Occipital lobe (tissue), 2 donors: ENCODE data around the gene TRAIP. TPM values are rescaled to one million over a fixed set of nuclear protein-coding genes. Genes with fewer than 3 reads are reported as not detected.

Source experiments
- DNase-seq: peaks from one replicate; lab custom pipeline; 2025; lab: John Stamatoyannopoulos, UW
- total RNA-seq: library from RNA; depleted of rRNA; stranded (reverse); fragments of >200 nt; gene quantifications from one replicate; pipeline ENCODE4 v1.2.3, GENCODE V29; 2014

TRAIP gene
- total RNA-seq, 1 donor from 2014 or later = 2.2 TPM

DNA sequence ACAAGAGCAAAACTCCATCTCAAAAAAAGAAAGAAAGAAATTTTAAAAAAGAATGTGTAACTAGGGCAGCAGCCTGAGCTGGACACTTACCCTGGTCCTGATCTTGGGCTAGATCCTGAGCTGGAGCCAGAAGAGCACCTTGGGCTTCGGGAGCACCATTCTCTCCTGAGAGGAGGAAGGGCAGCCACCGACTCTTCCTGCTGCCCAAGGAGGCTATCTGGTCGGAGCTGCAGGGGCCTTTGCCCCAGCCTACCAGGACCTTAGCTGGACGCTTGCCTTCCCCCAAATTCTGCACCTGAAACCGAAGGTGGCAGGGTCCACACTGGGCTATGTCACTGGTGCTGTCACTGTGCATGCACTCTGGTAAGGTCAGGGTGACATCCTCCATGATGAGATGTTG lies 20.2 kb upstream of the TRAIP start:
- DNase-seq = no peak

DNA sequence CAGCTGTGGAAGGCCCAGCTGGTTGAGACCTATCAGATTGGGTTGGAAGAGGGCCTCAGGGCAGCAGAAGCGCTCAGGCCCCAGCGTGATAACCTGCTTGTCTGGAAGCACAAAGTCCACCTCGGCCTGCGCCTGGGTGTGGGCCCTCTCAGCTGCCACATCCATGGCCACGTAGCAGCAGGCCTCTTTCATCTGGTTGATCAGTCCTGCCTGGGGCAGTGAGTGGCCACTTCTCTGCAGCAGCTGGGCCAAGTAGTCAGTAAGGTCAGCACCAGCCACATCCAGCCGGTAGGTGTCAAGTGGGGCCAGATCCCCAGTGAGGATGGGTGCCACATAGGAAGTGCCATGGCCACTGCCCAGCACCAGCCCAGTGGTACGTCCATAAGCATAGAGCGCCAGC lies 17.3 kb upstream of the TRAIP start:
- DNase-seq = no peak

DNA sequence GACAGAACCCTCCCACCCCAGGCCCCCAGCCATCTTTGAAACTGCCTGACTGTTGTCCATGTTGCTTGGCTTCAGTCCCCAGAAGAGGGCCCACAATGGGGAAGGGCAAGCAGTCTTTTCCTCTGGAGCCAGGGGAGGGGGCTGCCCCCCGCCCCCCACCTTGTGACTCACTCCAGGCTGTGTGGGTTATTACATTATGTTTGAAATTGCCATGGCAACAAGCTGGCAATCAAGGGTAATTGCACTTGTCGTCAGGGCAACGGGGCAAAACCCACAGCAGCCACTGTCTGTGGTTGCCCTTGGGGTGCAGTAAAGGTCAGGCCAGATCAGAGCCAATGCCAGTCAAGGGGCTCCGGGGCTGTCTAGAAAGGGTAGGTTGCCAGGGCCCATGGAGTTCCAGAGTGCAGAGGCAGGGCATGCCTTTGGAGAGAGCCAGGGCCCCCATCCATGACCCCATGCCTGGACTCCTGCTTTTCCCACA lies 16.5 kb upstream of the TRAIP start:
- no peak for DNase-seq

DNA sequence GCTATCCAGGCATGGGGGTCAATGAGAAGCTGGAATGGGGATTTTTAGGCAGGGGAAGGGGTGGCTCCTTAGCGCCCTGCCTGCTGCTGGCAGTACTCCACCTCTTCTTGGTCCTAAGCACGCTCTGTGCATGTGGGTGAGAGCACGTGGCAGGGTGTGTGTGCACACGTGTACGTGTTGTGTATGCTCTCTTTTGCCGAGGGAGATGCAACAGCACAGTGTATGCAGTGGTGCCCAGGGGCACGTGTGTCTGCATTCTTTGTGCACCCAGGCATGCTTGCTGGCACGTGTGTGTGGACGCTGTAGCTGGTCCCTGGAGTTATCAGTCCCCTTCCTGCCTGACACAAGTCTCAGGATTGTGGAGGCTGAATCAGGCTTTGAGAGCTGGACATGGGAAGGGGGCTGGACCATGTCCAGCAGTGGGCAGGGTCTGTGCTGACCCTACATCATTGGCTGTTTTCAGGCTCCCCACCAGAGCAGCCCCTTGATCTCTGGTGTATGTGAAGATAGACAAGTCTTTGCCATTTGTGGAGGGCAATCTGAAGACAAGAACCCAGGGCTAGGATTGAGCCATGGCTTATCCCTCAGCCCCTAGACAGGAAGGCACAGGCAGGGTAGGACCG lies 15.3 kb upstream of the TRAIP start:
- peak; percentile 41 for DNase-seq

DNA sequence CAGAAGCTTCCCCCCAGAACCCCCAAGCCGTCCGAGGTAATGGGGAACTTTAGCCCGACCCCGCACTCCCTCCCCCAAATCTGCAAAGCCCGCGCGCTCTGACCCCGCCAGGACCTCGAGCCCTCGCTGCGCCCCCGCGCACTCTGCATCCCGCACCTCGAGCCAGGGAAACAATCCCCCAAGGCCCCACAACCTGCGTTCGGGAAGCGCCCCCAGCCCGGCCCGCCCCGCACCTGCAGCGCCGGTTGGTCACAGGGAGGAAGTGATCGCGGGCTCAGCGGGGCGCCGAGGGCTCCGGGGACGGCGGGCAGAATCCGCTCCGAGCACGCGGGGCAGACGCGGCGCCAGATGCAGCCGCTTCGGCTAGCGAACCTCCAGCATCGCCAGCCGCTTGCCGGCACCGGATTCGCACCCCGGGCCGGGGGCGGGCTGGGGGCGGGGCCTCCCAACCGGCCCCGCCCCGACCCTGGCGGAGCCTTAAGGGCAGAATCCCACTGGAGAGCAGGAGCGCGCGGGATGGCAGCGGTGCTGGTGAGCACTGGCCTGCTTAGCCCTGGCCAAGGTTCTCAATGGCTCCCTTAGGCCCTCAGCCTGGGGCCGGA lies 13.3 kb upstream of the TRAIP start, which contains the start of gene CAMKV:
Gene CAMKV (minus strand): TSS at position 382 of the 602 bp plus-strand sequence. CDS start 7,518 bp downstream, outside the sequence.
- DNase-seq = peak; percentile 37

DNA sequence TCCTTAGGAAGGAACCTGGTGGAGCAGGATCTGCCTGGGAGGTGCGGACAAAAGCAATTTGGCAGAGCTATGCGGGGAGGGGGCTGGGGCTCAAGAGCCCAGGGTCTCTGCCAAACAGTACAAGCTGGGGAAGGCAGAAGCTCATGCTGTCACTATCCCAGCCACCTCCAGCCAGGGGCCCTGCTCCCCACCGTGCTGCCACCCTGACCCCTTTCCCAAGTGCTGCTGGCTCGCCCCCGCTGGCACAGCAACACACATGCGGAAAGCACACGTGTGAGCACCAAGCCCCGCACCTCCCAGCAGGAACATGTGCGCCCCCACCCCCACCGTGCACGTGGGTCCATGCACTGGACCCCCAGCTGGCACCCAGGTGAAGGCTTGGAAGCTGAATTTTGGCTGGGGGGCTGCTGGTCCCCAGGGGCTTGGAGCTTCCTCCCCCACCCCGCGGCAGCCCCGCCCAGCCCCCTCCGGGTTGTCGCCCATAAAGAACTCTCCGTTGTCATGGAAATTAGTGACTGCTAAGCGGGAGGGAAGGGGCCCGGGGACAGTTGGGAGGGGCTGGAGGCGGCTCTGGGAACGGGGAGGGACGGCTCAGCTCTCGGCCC lies 12.6 kb upstream of the TRAIP start:
- no peak for DNase-seq

DNA sequence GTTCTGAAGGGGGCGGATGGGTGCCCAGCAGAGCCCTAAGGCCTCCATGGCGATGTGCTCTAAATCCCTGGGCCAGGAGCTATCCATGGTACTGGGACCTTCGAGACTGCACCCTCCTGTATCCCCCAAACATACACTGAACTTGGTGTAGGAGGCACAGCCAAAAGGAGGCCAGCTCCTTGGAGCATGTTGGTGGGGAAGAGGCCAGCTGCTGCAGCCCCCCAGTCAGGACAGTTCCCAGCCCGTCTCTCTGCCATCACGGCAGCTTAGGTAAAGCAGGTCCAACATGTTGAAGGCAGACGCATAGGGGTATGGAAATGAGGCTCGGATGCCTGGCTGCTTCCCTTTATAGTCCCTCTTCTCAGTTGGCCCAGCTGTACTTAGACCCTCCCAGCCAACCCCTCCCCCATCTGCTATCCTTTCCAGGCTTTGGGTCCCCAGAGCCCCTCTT lies 11.5 kb upstream of the TRAIP start:
- no peak for DNase-seq

DNA sequence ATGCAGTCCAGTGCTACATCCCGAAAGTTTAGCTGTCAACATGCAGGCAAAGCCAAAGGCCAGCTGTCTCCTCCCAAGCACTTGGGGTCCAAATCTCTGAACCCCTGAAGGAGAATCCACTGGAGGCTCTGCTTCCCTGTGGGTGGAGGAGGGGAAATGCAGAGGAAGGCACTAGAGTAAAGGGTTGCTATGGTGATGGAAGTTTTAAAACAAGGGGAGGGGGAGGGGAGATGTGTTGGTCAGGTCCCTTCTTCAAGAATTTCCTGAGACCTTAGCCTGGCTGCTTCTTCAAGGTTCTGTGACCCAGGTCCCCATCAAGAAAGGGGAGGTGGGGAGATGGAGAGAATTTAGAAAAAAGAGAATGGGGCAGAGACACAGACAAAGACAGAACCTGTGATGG lies 11.0 kb upstream of the TRAIP start:
- DNase-seq = no peak

DNA sequence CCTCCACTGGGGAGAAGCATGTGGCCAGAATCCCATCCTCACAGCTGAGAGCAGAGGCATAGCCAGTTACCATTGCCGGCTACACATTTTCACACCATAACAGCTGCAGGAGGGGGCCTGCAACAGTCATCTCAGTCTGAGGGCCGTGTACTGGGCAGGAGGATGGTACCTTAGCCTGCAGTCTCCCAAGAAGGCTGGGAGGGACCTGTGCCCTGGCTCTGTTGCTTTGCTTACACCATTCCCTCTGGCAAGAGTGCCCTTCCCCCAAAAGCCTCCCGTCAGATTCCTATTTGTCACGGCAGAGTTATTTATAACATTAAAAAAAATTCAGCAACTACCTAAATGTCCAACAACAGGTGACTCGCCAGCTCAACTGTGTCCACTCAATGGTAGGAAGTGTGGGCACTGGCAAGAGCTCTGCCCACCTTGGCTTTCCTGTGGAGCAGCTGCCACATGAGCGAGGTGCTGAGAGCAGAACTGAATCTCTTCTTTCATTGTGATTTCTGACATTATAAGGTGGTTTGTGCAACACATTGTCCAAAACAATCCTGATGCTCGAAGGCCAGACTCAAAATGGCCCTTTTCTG lies 8.9 kb upstream of the TRAIP start:
- no peak for DNase-seq

DNA sequence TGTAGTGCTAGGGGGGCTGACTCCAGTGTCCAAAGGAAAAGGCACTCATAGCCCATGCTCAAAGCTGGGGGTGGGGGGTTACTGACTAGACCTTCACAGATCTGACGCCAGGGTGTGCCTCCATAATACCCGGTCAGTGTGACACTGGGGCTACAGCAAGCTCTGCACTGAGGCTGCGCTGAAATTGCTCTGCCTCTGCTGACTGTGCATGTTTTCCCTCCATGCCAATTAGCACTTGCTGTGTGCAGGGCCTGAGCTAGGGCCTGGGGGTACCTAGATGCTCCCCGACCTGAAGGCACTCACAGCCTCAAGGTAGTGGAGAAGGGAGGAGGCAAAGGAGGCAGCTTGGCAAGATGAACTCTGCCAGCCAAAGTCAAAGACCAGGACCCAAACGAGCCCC lies 8.1 kb upstream of the TRAIP start:
- DNase-seq = no peak

DNA sequence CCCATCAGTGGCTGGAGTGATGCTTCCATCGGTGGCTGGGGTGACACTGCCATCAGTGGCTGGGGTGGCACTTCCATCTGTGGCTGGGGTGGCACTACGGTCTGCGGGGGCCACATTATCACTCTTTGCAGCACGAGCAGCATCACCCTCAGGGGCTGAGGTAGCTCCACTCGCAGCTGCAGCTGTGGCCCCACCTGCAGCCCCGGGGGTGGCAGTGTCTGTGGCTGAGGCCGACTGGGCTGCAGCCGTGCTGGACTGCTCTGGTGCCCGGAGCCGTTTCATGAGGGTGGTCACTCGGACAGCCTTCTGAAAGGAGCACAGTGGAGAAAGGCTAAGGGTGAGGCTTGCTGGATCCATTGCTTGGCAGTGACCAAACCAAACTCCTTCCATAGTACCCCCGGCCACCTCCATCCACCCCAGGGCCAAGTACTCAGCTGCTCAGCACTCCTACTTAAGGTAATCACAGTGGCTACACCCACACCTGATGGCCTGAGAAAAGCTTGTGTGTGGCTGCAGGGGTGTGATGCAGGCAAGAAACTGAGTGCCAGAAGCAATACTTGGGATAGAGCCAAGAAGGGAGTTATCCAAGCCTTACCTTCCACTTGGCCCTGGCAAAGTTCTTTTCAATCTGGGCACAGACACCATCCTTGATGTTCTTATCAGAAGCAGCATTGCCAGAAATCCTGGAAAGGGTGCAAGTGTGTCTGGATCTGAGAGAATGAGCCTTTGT lies 3.4 kb upstream of the TRAIP start:
- no peak for DNase-seq

DNA sequence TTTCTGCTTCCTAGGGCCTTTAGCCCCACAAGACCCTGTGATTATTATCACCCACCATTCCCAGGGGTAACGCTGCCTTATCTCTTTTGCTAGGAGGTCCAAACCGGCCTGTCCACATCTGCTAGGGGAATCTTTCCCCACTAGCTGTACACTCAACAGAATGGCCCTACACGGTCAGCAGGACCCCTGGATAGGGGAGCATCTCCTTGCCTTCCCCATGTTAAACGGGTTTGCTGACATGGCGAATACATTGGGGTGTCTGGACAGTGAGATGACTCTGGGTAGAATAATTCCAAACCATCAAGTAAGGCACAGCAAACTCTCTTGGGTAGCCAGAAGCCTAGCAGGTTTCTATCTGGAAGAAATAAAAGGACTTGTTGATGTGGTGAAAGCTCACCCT lies 702 bp downstream of the TRAIP start:
- no peak for DNase-seq

DNA sequence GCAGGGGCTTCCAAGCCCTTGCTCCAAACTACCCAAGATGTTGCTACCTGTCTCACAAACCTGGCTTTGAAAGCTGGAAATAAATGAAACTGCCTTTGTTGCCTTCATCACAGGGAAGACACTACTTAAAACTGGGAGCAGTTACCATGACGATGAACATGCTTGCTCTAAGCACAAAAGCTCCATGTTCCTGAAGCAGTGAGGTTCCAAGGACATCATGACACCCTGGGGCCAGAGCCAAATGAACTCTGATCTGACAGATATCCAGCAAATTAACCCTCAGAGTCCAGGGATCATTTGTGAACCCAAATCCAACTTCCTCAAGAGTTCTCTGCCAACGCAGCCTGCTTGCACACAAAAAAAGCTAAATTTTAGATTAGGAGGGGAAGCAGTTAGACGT lies 10.7 kb downstream of the TRAIP start:
- no peak for DNase-seq

DNA sequence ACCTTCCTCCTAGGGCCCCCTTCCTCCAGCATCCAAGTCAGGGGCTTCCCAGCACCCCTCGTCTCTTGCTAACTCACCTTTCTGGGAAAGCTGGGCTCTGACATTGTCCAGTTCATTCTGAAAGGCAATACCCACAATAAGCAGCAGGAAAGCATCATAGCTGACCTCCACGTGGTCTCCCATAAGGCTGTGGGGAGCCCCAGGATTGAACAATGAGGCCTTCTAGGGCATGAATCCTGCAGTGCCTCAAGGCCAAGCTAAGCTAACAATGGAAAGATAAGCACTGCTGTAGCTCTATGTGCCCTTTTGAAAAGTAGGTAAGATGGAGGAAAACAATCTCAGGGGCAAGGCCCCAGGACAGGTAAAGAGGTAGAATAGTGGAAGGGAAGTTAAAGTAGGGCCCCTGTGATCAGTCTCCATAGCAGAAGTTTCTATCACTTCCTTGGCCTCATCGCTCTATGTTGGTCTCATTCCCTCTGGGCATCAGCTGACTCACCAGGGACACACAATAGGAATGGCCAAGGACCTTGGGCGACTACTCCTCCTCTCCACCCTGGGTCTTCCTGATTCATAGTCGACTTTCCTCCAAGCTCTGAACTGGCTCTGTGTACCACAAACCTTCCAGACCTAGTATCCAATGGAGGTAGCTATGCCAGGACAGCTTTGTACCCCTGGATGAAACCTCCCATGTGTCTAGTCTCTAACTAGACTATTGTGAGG lies 11.7 kb downstream of the TRAIP start:
- no peak for DNase-seq

DNA sequence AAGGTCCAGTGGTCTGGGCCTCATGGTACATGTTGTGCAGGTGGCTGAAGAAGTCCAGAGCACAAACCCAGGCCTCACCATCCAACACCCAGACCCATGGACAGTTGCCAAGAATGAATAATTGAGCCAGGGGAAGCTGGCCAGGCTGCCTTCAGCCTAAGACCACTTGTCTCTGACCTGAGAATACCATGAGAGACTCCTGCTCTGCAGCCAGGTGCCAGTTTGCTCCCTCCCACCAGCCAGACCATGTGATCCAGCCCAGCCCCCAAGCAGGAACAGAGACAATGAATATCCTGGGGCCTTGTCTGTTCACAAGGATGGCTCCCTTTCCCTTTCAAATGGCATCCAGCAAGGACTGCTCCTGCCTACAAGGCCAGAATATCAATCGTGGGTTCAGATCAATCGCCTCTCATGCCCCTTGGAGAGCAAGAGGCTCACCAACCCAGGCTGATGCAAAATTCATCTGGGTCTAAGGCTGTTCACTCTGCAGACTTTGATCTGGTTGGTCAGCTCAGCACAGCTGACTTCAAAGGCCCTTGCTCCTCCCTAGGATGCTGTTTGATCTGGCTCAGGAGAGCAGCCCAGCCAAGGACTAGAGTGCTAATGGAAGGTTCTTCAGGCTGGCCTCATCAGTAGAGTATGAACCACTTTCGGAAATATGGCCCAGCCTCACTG lies 13.4 kb downstream of the TRAIP start:
- no peak for DNase-seq

DNA sequence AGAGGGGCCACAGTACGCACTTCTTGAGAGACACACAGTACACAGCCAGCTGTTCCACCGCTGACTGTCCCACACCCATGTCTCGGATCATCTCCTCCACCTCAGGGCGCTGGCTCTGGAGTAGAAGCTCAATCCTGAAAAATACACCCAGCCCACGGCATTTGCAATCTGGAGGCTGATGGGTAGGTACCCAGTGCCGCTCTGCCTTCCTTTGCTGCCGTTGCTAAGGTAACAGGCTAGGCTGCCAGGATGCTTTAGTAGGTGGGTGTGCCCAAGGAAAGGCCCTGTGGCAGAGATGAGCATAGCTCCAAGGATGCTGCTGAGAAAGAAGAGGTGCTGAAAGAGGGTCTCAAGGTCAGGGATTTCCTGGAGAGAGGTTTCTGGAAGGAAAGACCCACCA lies 14.6 kb downstream of the TRAIP start:
- DNase-seq = peak; percentile 55

DNA sequence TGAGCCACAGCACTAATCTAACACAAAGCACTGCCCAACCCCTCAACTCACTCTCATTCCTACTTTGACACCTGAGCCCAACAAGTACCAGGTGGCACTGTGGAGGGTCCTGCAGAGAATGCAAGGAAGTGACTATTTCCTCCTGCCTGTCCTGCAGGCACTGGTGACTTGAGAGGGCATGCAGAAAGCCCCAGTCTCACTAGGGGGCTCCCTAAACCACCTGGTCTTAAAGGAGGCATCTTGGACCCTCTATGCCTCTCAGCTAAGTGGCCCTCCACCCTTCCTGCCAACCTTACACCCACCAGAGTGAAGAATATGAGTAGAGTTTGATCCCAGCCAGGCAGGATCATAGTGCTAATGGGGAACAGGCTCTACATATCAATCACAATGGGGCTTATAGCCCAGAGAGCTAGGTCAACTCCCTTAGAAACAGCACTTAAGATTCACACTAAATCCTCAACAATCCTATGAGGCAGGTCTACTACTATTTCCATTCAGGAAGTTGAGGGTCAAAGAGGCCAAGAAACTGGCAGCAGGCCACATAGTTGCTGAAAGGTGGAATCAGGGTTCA lies 15.2 kb downstream of the TRAIP start:
- no peak for DNase-seq

DNA sequence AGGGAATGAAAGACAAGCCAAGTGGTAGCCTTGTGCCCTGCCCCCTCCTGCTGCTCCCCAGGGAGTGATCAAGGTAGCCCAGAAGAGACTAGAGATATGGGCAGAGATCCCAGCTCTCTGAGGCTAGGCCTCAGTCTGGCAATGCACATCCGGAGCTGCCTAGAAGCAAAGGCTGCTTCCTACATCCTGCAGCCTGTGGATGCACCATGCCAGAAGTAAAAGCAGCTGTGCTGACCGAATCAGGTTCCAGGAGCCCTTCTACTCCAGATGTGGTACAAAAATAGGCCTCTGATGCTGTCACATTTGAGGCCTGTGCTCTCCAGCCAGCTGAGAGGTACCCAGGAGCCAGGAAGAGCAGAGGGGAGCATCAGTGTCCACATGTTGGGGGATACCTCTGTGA lies 16.0 kb downstream of the TRAIP start:
- DNase-seq = no peak

DNA sequence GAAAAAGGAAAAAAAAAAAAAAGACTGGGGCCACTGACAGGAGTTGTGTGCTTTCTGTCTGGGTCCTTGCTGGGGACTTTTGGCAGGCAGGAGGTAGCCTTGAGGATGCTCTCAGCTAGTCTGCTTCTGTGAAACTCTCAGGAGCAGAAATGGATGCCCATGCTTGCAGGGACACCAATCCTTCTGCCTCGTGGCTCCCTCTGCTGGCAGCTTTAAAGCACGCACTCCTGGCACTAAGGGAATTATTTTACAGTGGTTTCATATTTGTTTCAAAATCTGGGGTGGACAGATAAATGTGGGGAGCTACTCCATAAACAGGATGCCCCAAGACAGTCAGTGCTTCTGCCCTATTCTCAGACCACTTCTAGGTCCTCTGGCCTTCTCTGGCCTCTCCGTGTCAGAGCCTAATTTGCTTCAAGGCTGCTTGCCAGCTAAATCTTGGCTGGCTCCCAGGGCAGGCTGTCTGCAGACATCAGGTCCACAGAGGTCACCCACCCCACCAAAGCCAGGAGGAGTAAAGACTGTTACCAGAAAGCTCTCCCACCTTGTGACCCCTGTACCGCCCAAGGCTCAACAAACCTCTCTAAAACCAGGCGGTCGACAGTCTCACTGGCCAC lies 17.1 kb downstream of the TRAIP start:
- DNase-seq = peak; percentile 52

DNA sequence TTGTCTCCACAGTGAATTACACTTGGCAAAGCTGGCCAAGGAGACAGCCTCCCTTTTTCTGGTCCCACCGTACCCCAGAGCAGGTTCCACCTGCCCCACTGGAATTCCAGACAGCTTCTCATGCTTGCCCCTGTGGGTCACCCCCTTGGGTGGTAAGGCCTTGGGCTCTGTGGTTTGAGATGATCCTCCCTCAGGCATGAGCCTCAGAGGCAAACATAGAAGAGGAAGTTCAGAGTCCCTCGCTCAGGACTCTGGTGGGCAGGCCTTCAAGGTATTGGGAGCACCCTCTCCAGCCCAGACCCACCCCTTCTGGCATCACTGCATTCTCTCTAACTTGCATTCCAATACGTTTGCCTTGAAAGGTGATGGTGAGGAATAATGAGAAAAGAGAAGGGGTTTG lies 25.0 kb downstream of the TRAIP start:
- no peak for DNase-seq
